ENCODE results near the gene ADGRF3. TPM values are rescaled to one million over a fixed set of nuclear protein-coding genes. Genes with fewer than 3 reads are reported as not detected.

The ADGRF3 gene
- total RNA-seq, 1 experiment from 2014 or later = 0.09 TPM

DNA sequence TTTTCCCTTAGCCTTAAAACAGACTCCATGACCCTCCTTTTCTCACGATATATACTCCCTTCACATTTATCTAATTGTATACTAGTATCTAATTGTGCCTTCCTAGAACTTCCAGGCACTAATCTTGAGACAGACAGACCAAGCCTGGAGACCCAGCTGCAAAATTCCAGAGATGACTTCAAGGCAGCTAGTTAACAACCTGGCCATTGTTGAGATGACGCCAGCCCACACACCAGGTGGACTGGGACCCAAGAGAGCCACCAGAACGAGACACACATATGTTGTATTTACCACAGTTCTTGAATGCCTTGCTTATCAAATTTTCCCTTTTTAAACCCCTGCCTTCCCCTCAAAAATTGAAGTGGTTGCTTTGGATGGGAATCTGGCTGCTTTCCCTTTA lies 49.5 kb downstream of the ADGRF3 start:
- no peaks in the 10 kb centered on the region for H3K79me1 ChIP-seq (ENCODE audit: insufficient read depth, low read depth, low read length, poor library complexity, severe bottlenecking)
- no peak for TF ChIP-seq CTCF (conservative IDR thresholded peaks at IDR 0.05)
- no peak overlapping the region for H2BK5ac ChIP-seq (ENCODE audit: insufficient read length, low read length)
- no peak overlapping the region for H2AFZ ChIP-seq (ENCODE audit: low read length)
- H3T11ph ChIP-seq (ENCODE audit: low read length) = no peak overlapping the region
- no peak overlapping the region for H2AK5ac ChIP-seq (ENCODE audit: insufficient read length, low read length)
- no peak overlapping the region for H4K91ac ChIP-seq (ENCODE audit: insufficient read length, low read depth, low read length)
- H4K20me1 ChIP-seq (ENCODE audit: control insufficient read depth, insufficient read depth, insufficient read length) = no peaks in the 10 kb centered on the region
- H3K23ac ChIP-seq (ENCODE audit: insufficient read length, low read depth, low read length) = no peak overlapping the region
- H3K9ac ChIP-seq (ENCODE audit: extremely low read depth, insufficient read length, low read length) = no peak overlapping the region
- no peak overlapping the region for H3K4me2 ChIP-seq (ENCODE audit: insufficient read depth, insufficient read length, low read length)
- H2BK120ac ChIP-seq (ENCODE audit: low read depth, low read length, poor library complexity, severe bottlenecking) = no peak overlapping the region
- H3K79me2 ChIP-seq (ENCODE audit: insufficient read depth, low read length) = no peaks in the 10 kb centered on the region
- H2BK15ac ChIP-seq (ENCODE audit: low read depth, low read length) = no peak overlapping the region
- H3K4ac ChIP-seq (ENCODE audit: low read depth, low read length) = no peak overlapping the region
- no peaks in the 10 kb centered on the region for H3K9me3 ChIP-seq (ENCODE audit: control insufficient read depth, low read depth, low read length)
- no peak overlapping the region for H3K27ac ChIP-seq (ENCODE audit: insufficient read length, low read depth, low read length)
- no peak overlapping the region for H2BK12ac ChIP-seq (ENCODE audit: insufficient read length, low read depth, low read length)
- peaks cover 15% of the 10 kb centered on the region for H3K23me2 ChIP-seq (ENCODE audit: insufficient read length, low read depth, low read length, poor library complexity, severe bottlenecking)
- H3K14ac ChIP-seq (ENCODE audit: insufficient read depth, low read length) = no peak overlapping the region
- no CpG with 5 or more reads among the region's 3 CpGs for WGBS (ENCODE audit: extremely low coverage, insufficient read length, low lambda C conversion rate)
- no peak overlapping the region for H3K18ac ChIP-seq (ENCODE audit: insufficient read length, low read depth, low read length)
- no peaks in the 10 kb centered on the region for H3K27me3 ChIP-seq (ENCODE audit: insufficient read depth, low read length)
- no peak overlapping the region for H2BK20ac ChIP-seq (ENCODE audit: low read depth, low read length, poor library complexity, severe bottlenecking)
- Mint-ChIP-seq H3K4me3 (no peak overlapping the region), H3K36me3 (ENCODE audit: insufficient read depth in 1 of 3, low read depth in 3 of 3) (no peaks in the 10 kb centered on the region), H3K27me3 (ENCODE audit: low read depth) (peaks cover 14% of the 10 kb centered on the region; the same call in 1 of the 2 replicates), H3K27ac (no peak overlapping the region), H3K9me3 (no peaks in the 10 kb centered on the region), H3K4me1 (peaks cover 7 to 14% of the 10 kb centered on the region in 2 experiments)
- H3K4me1 ChIP-seq (ENCODE audit: insufficient read depth, low read length) = peaks cover 9% of the 10 kb centered on the region; the same call in 1 of the 2 replicates
- no peak overlapping the region for H4K8ac ChIP-seq (replicated peaks; ENCODE audit: insufficient read length, low read depth, low read length)
- H4K5ac ChIP-seq (ENCODE audit: insufficient read length, low read depth, low read length) = no peak overlapping the region
- no peak overlapping the region for H3K56ac ChIP-seq (ENCODE audit: insufficient read length, low read depth, low read length)
- no peak for DNase-seq

All from H9 (cell line).